SK-N-SH (cell line): ENCODE results near the gene ANKRD9.

ENCODE experiments used
- CTCF ChIP-seq: fragments of 200-600 bp; sonication (generic); IDR thresholded peaks from 2 replicates; pipeline ENCODE4 v1.6.1; 2017; ENCODE audit warnings: antibody characterized with exemption, mild to moderate bottlenecking, moderate library complexity
- EP300 ChIP-seq, 2 experiments: IDR thresholded peaks; 2 replicates each; pipeline versions ENCODE4 v1.4.0 to v1.6.1; 2012; ENCODE audit warnings: borderline replicate concordance in 1 of 2, low read depth in 1 of 2, low read length in 1 of 2
- GATA2 ChIP-seq: sonication (generic); formaldehyde crosslinking; IDR thresholded peaks from 2 replicates; pipeline ENCODE4 v1.5.0; 2020; ENCODE audit warnings: mild to moderate bottlenecking, missing genetic modification reagents
- POLR2AphosphoS5 ChIP-seq: IDR thresholded peaks from 2 replicates; pipeline ENCODE4 v1.6.1; 2012; ENCODE audit warnings: low read depth, low read length
- RAD21 ChIP-seq: IDR thresholded peaks from 2 replicates; pipeline ENCODE4 v1.6.1; 2012; ENCODE audit warnings: mild to moderate bottlenecking, low read length

GRCh38 chr14:102485693-102486512, 23.7 kb downstream of the ANKRD9 start:
- TF ChIP-seq POLR2AphosphoS5 (no peak), CTCF (no peak), EP300 (IDR thresholded peaks at IDR 0.05; ENCODE audit: borderline replicate concordance in 1 of 2, low read depth in 1 of 2, low read length in 1 of 2) (no peak), RAD21 (no peak), GATA2 (no peak)
